Panc1 (cell line): ENCODE measurements around the gene BMP2K. TPM values are rescaled to one million over a fixed set of nuclear protein-coding genes. Genes with fewer than 3 reads are reported as not detected.

Source experiments
- ATAC-seq: fragments of 200-7000 bp; cut with Tn5 transposase; 2 replicates; pipeline ENCODE4 v1.9.1; 2020; ENCODE audit warnings: mild to moderate bottlenecking, moderate library complexity
- BruUV-seq: library from RNA; stranded (reverse); fragments of 400-500 nt; replicated peaks from 2 replicates; lab custom pipeline; 2021; lab: Mats Ljungman, UMichigan
- CTCF ChIA-PET: fragments of 300-600 bp; sonication (Branson Sonifier 250); formaldehyde crosslinking; loops from one replicate; lab custom pipeline; 2022; ENCODE audit warnings: antibody characterized with exemption; lab: Charles Lee
- POLR2A ChIA-PET: fragments of 300-600 bp; sonication (Branson Sonifier 250); formaldehyde crosslinking; loops from one replicate; lab custom pipeline; 2022; ENCODE audit warnings: antibody characterized with exemption; lab: Charles Lee
- DNase-seq: peaks from one replicate; pipeline ENCODE4 v3.0.0-alpha.2; 2010; ENCODE audit warnings: low read depth, low spot score
- H3K27ac ChIP-seq: 2 replicates; pipeline ENCODE4 v1.5.1; 2011; ENCODE audit warnings: mild to moderate bottlenecking, low read length, inconsistent platforms
- H3K27me3 ChIP-seq: fragments of 200-500 bp; sonication (Bioruptor generic); 2 replicates; pipeline ENCODE4 v1.6.0; 2014; ENCODE audit warnings: low read length, inconsistent platforms; ENCODE audit not compliant: control insufficient read depth, insufficient read depth
- H3K36me3 ChIP-seq: fragments of 200-500 bp; sonication (Bioruptor generic); 2 replicates; pipeline ENCODE4 v1.5.1; 2014; ENCODE audit warnings: inconsistent platforms, mild to moderate bottlenecking, low read length, moderate library complexity; ENCODE audit not compliant: control insufficient read depth, insufficient read depth
- H3K4me1 ChIP-seq: 2 replicates; pipeline ENCODE4 v1.5.1; 2011; ENCODE audit warnings: inconsistent platforms, mild to moderate bottlenecking, low read length, moderate library complexity; ENCODE audit not compliant: control insufficient read depth, insufficient read depth
- H3K4me3 ChIP-seq, 2 experiments: 2 replicates each; pipeline ENCODE4 v1.5.1; 2011 to 2012; ENCODE audit warnings: low read depth in 2 of 2, low read length in 2 of 2, mild to moderate bottlenecking in 2 of 2, inconsistent platforms in 1 of 2, moderate library complexity in 1 of 2
- H3K9me3 ChIP-seq: fragments of 200-500 bp; sonication (Bioruptor generic); 2 replicates; pipeline ENCODE4 v1.5.1; 2014; ENCODE audit warnings: low read depth, mild to moderate bottlenecking, inconsistent platforms, low read length, moderate library complexity; ENCODE audit not compliant: control insufficient read depth, insufficient read depth
- POLR2AphosphoS5 ChIP-seq: IDR thresholded peaks from 2 replicates; pipeline ENCODE4 v1.6.1; 2012; ENCODE audit warnings: mild to moderate bottlenecking, low read depth, low read length, moderate library complexity
- SIN3A ChIP-seq: IDR thresholded peaks from 2 replicates; pipeline ENCODE4 v1.6.1; 2012; ENCODE audit warnings: low read depth, mild to moderate bottlenecking, low read length, moderate library complexity, borderline replicate concordance; ENCODE audit not compliant: insufficient read depth
- TCF7L2 ChIP-seq: IDR thresholded peaks from 2 replicates; pipeline ENCODE4 v1.6.1; 2011; ENCODE audit warnings: mild to moderate bottlenecking, low read depth, low read length, inconsistent platforms
- in situ Hi-C: cut with HindIII; loops from 2 replicates; pipeline ENCODE4 v1.10.0; 2016; ENCODE audit warnings: low sequenced_read_pairs, low pct_unique_long_range_greater_than_20kb
- intact Hi-C: fragments of 100-400 bp; cut with micrococcal nuclease; formaldehyde crosslinking; loops from one replicate; pipeline ENCODE4 v1.10.0; 2022; ENCODE audit not compliant: unreplicated experiment
- total RNA-seq: library from RNA; stranded (reverse); gene quantifications from one replicate; pipeline ENCODE4 v1.2.1, GENCODE V29; 2021; ENCODE audit not compliant: unreplicated experiment
- TF ChIP-seq, protein P1 (sequence below), 2 experiments: IDR thresholded peaks; 2 replicates each; pipeline ENCODE4 v1.6.1; 2011 to 2012; ENCODE audit warnings: low read depth in 2 of 2, control low read depth in 1 of 2, low read length in 1 of 2, mild to moderate bottlenecking in 1 of 2, moderate library complexity in 1 of 2; ENCODE audit not compliant: insufficient read depth in 1 of 2
- TF ChIP-seq, protein P2 (sequence below): fragments of 450-650 bp; IDR thresholded peaks from 2 replicates; pipeline ENCODE4 v1.5.1; 2017; ENCODE audit warnings: mild to moderate bottlenecking

The BMP2K gene
- total RNA-seq, 1 experiment from 2014 or later, result 23.3 TPM

DNA sequence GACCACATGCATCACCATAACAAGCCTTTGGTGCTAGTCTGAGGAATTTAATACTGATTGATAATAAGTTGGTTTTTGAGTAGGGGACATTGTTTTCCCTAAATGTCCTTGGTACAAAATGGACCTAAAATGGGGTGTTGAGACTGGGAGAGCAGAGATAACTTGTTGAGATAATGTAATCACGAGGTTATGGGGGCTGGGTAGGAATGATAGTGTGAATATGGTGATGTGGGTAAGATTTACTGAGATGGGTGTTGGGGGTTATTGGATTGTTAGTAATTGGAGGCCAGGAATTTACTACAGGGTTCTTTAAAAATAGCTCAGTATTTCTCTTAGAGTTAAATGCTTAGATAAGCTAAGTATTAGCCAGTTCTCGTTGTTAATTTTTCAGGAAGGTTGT is 3.9 kb downstream of the BMP2K start:
- in situ Hi-C loops (no loop called here), intact Hi-C loops (no loop called here)
- no TSS peak for BruUV-seq
- no peaks in the 10 kb centered on the region for H3K9me3 ChIP-seq
- ATAC-seq (no peak), DNase-seq (no peak)
- ChIA-PET POLR2A (no interaction called here), CTCF (no interaction called here)
- no peak for TF ChIP-seq POLR2AphosphoS5
- TF ChIP-seq TCF7L2, result no peak
- TF ChIP-seq, protein P1, sequence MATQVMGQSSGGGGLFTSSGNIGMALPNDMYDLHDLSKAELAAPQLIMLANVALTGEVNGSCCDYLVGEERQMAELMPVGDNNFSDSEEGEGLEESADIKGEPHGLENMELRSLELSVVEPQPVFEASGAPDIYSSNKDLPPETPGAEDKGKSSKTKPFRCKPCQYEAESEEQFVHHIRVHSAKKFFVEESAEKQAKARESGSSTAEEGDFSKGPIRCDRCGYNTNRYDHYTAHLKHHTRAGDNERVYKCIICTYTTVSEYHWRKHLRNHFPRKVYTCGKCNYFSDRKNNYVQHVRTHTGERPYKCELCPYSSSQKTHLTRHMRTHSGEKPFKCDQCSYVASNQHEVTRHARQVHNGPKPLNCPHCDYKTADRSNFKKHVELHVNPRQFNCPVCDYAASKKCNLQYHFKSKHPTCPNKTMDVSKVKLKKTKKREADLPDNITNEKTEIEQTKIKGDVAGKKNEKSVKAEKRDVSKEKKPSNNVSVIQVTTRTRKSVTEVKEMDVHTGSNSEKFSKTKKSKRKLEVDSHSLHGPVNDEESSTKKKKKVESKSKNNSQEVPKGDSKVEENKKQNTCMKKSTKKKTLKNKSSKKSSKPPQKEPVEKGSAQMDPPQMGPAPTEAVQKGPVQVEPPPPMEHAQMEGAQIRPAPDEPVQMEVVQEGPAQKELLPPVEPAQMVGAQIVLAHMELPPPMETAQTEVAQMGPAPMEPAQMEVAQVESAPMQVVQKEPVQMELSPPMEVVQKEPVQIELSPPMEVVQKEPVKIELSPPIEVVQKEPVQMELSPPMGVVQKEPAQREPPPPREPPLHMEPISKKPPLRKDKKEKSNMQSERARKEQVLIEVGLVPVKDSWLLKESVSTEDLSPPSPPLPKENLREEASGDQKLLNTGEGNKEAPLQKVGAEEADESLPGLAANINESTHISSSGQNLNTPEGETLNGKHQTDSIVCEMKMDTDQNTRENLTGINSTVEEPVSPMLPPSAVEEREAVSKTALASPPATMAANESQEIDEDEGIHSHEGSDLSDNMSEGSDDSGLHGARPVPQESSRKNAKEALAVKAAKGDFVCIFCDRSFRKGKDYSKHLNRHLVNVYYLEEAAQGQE (IDR thresholded peaks at IDR 0.05; ENCODE audit: insufficient read depth in 1 of 2, low read depth in 2 of 2, low read length in 1 of 2), result no peak
- TF ChIP-seq, protein P2, sequence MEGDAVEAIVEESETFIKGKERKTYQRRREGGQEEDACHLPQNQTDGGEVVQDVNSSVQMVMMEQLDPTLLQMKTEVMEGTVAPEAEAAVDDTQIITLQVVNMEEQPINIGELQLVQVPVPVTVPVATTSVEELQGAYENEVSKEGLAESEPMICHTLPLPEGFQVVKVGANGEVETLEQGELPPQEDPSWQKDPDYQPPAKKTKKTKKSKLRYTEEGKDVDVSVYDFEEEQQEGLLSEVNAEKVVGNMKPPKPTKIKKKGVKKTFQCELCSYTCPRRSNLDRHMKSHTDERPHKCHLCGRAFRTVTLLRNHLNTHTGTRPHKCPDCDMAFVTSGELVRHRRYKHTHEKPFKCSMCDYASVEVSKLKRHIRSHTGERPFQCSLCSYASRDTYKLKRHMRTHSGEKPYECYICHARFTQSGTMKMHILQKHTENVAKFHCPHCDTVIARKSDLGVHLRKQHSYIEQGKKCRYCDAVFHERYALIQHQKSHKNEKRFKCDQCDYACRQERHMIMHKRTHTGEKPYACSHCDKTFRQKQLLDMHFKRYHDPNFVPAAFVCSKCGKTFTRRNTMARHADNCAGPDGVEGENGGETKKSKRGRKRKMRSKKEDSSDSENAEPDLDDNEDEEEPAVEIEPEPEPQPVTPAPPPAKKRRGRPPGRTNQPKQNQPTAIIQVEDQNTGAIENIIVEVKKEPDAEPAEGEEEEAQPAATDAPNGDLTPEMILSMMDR, result no peak
- no peak for TF ChIP-seq SIN3A
- no peaks in the 10 kb centered on the region; the same call in 1 of the 2 replicates for H3K36me3 ChIP-seq
- H3K4me3 ChIP-seq, result no peak overlapping the region
- no peak overlapping the region for H3K27ac ChIP-seq
- H3K4me1 ChIP-seq, result peaks cover 17% of the 10 kb centered on the region
- H3K27me3 ChIP-seq, result no peaks in the 10 kb centered on the region

DNA sequence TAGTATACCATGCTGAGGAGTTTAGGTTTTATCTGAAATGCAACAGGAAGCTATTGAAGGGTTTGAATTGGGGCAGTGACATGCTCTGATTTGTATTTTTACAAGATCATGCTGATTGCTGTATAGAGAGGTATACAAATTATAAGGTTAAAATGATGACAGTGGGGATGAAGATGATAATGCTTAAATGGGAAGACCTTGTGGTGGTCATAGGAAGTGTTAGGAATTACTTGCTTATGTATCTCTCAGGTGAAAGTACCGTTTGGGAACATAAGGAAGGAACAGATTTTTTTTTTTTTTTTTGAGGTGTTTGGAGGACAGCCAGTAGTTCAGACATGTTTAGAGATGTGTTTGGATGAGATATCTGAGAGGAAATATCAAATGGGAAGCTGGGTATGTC is 5.0 kb downstream of the BMP2K start:
- CTCF ChIA-PET, result no interaction called here

More for the DNA sequence above, 5.0 kb downstream of the BMP2K start:
- H3K27ac ChIP-seq, result no peak overlapping the region
- intact Hi-C loops, result no loop called here
- in situ Hi-C loops, result no loop called here
- POLR2A ChIA-PET, result no interaction called here
- no TSS peak for BruUV-seq
- ATAC-seq (no peak), DNase-seq (no peak)
- no peak for TF ChIP-seq TCF7L2
- TF ChIP-seq, protein P2, result no peak
- TF ChIP-seq SIN3A, result no peak
- no peak for TF ChIP-seq POLR2AphosphoS5
- H3K4me3 ChIP-seq, result no peak overlapping the region
- peaks cover 17% of the 10 kb centered on the region for H3K4me1 ChIP-seq
- no peaks in the 10 kb centered on the region for H3K9me3 ChIP-seq
- no peaks in the 10 kb centered on the region for H3K36me3 ChIP-seq
- H3K27me3 ChIP-seq, result no peaks in the 10 kb centered on the region
